HepG2 (cell line): ENCODE measurements around the gene SLCO4A1. TPM values are rescaled to one million over a fixed set of nuclear protein-coding genes. Genes with fewer than 3 reads are reported as not detected.
A peak's percentile ranks its signal among the peaks of the same experiment; 100 is the strongest.

Experiments used
- KDM6A ChIP-seq: IDR thresholded peaks from 2 replicates; pipeline ENCODE4 v1.6.1; 2016; ENCODE audit warnings: low read depth
- MBNL3 ChIP-seq: fragments of 250-450 bp; sonication (Bioruptor Pico); conservative IDR thresholded peaks from 2 replicates; pipeline ENCODE4 v1.8.0; 2022; ENCODE audit warnings: mild to moderate bottlenecking, inconsistent platforms
- NONO ChIP-seq, 2 experiments: fragments of 450-650 bp in 1 of 2; sonication (generic) in 1 of 2; formaldehyde crosslinking in 1 of 2; IDR thresholded peaks in 1 of 2; conservative IDR thresholded peaks in 1 of 2; 2 replicates each; pipeline versions ENCODE4 v1.6.1 to v1.8.0; 2017 to 2022; ENCODE audit warnings: mild to moderate bottlenecking in 1 of 2, missing genetic modification reagents in 1 of 2, moderate library complexity in 1 of 2
- NR2F1 ChIP-seq, 2 experiments: fragments of 450-650 bp in 1 of 2; formaldehyde crosslinking in 1 of 2; IDR thresholded peaks; 2 replicates each; pipeline versions ENCODE4 v1.5.0 to v1.6.1; 2016 to 2020; ENCODE audit warnings: mild to moderate bottlenecking in 1 of 2, missing compliant biosample characterization in 1 of 2, missing genetic modification reagents in 1 of 2, moderate library complexity in 1 of 2
- NR2F2 ChIP-seq: IDR thresholded peaks from 2 replicates; pipeline ENCODE4 v1.6.1; 2012; ENCODE audit warnings: low read depth, inconsistent platforms, borderline replicate concordance
- PLRG1 ChIP-seq: fragments of 450-650 bp; conservative IDR thresholded peaks from 2 replicates; pipeline ENCODE4 v1.6.1; 2016
- PPARG ChIP-seq: conservative IDR thresholded peaks from 2 replicates; pipeline ENCODE4 v1.6.1; 2016; ENCODE audit warnings: missing biosample characterization, missing genetic modification reagents
- SMAD3 ChIP-seq: sonication (generic); formaldehyde crosslinking; IDR thresholded peaks from 2 replicates; pipeline ENCODE4 v1.4.0; 2020; ENCODE audit warnings: missing genetic modification reagents
- SRF ChIP-seq: IDR thresholded peaks from 2 replicates; pipeline ENCODE4 v1.6.1; 2011; ENCODE audit warnings: mild to moderate bottlenecking, low read depth, low read length, moderate library complexity
- ZC3H4 ChIP-seq: sonication (generic); formaldehyde crosslinking; IDR thresholded peaks from 2 replicates; pipeline ENCODE4 v1.4.0; 2020; ENCODE audit warnings: missing genetic modification reagents, borderline replicate concordance
- ZMYM4 ChIP-seq: sonication (generic); formaldehyde crosslinking; IDR thresholded peaks from 2 replicates; pipeline ENCODE4 v1.8.1; 2023; ENCODE audit warnings: mild to moderate bottlenecking, missing genetic modification reagents
- ZNF331 ChIP-seq: sonication (generic); formaldehyde crosslinking; IDR thresholded peaks from 2 replicates; pipeline ENCODE4 v1.4.0; 2020; ENCODE audit warnings: missing genetic modification reagents
- ZNF616 ChIP-seq: sonication (generic); formaldehyde crosslinking; IDR thresholded peaks from 2 replicates; pipeline ENCODE4 v1.5.0; 2020; ENCODE audit warnings: low read depth, mild to moderate bottlenecking, missing genetic modification reagents
- ZNF747 ChIP-seq: sonication (generic); formaldehyde crosslinking; IDR thresholded peaks from 2 replicates; pipeline ENCODE4 v1.8.1; 2023; ENCODE audit warnings: missing genetic modification reagents, mild to moderate bottlenecking, borderline replicate concordance
- polyA plus RNA-seq, 8 experiments: library from polyadenylated mRNA; depleted of rRNA in 3 of 8; stranded (reverse) in 7 of 8; unstranded in 1 of 8; fragments of >200 nt; fragmentation: Illumina TruSeq in 4 of 8; extraction: Trizol in 4 of 8; gene quantifications; 2 replicates each; pipeline versions ENCODE4 v1.2.1 to v1.2.3, GENCODE V29; 2011 to 2016; ENCODE audit warnings: low read depth in 4 of 8, missing spikeins in 1 of 8, mixed read lengths in 1 of 8; ENCODE audit not compliant: insufficient read depth in 1 of 8
- total RNA-seq, 5 experiments: library from RNA; depleted of rRNA; stranded (reverse); fragments of >200 nt; fragmentation: Illumina TruSeq; extraction: Trizol; gene quantifications; 2 replicates each; pipeline ENCODE4 v1.2.3, GENCODE V29; 2016; ENCODE audit warnings: low read depth in 1 of 5
- TF ChIP-seq, protein P1 (sequence below): sonication (generic); formaldehyde crosslinking; IDR thresholded peaks from 2 replicates; pipeline ENCODE4 v1.5.0; 2020; ENCODE audit warnings: missing genetic modification reagents
- TF ChIP-seq, protein P2 (sequence below): IDR thresholded peaks from 2 replicates; pipeline ENCODE4 v1.6.1; 2016; ENCODE audit warnings: missing compliant biosample characterization, missing genetic modification reagents, borderline replicate concordance
- TF ChIP-seq, protein P3 (sequence below): sonication (generic); formaldehyde crosslinking; IDR thresholded peaks from 2 replicates; pipeline ENCODE4 v1.4.0; 2020; ENCODE audit warnings: mild to moderate bottlenecking, missing genetic modification reagents
- TF ChIP-seq, protein P4 (sequence below): sonication (generic); formaldehyde crosslinking; IDR thresholded peaks from 2 replicates; pipeline ENCODE4 v1.5.0; 2020; ENCODE audit warnings: missing genetic modification reagents
- TF ChIP-seq, protein P5 (sequence below): IDR thresholded peaks from 2 replicates; pipeline ENCODE4 v1.6.1; 2016; ENCODE audit warnings: missing biosample characterization, missing genetic modification reagents, low read depth
- TF ChIP-seq, protein P6 (sequence below): sonication (generic); formaldehyde crosslinking; conservative IDR thresholded peaks from 2 replicates; pipeline ENCODE4 v1.8.0; 2022; ENCODE audit warnings: missing genetic modification reagents

Gene SLCO4A1
- total and polyA plus RNA-seq, 2 of the 13 experiments (the other 11 are each of a cell fraction or from before 2014, with no cell fraction given) = 55.5 to 112 TPM

DNA sequence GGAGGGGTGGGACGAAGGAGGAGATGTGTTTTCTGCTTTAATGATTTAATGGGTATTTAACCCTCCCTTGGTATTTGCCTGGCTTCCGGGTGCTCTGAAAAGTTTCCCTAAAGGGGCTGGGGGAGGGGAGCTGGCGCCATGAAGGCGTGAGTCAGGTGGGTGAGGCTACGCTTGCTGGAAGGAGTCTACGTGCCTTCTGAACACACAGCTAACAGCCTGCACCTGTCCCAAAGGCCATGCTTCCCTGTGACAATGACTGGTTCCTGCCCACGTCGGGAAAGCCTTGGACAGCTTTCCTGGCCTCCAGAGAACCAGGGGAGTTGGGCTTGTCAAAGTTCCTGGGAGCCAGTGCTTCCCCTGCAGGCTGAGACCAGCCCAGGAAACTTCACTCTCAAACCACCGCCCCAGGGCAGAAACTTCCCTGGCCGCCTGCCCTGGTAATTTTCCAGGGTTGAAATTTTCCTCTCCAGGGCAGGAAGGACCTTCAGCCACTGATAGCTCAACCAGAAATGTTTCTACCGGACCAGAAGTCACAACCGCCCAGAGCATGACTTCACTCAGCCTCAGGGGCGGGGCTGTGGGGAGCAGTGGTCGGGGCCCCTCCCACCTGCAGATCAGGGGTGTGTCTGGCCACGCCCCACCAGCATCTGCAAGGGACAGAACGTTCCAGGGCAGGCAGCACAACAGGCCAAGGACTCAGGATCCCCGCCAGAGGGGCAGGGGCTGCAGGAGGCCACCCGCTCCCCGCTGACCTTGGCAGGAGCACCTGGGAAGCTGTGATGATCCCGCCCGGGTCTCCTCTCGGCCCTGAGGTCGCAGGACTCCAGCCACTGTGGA is 18.6 kb upstream of the SLCO4A1 start (continued):
- TF ChIP-seq, protein P1, sequence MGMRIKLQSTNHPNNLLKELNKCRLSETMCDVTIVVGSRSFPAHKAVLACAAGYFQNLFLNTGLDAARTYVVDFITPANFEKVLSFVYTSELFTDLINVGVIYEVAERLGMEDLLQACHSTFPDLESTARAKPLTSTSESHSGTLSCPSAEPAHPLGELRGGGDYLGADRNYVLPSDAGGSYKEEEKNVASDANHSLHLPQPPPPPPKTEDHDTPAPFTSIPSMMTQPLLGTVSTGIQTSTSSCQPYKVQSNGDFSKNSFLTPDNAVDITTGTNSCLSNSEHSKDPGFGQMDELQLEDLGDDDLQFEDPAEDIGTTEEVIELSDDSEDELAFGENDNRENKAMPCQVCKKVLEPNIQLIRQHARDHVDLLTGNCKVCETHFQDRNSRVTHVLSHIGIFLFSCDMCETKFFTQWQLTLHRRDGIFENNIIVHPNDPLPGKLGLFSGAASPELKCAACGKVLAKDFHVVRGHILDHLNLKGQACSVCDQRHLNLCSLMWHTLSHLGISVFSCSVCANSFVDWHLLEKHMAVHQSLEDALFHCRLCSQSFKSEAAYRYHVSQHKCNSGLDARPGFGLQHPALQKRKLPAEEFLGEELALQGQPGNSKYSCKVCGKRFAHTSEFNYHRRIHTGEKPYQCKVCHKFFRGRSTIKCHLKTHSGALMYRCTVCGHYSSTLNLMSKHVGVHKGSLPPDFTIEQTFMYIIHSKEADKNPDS = 0 out of 2 replicates have a peak, but pooled peaks have one; percentile 46
- TF ChIP-seq SMAD3 = peak; percentile 85
- TF ChIP-seq NR2F2 = peak; percentile 62
- peak; percentile 40 for TF ChIP-seq ZMYM4 (CRISPR knock-in tag)
- TF ChIP-seq PPARG = peak; percentile 69
- peak; percentile 54; the same call in 1 of the 2 replicates for TF ChIP-seq ZNF616 (CRISPR knock-in tag)
- no peak; the same call in 1 of the 2 replicates for TF ChIP-seq ZNF747
- TF ChIP-seq, protein P2, sequence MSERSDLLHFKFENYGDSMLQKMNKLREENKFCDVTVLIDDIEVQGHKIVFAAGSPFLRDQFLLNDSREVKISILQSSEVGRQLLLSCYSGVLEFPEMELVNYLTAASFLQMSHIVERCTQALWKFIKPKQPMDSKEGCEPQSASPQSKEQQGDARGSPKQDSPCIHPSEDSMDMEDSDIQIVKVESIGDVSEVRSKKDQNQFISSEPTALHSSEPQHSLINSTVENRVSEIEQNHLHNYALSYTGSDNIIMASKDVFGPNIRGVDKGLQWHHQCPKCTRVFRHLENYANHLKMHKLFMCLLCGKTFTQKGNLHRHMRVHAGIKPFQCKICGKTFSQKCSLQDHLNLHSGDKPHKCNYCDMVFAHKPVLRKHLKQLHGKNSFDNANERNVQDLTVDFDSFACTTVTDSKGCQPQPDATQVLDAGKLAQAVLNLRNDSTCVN (CRISPR knock-in tag) = peak; percentile 63; the same call in 1 of the 2 replicates
- peak; percentile 64; the same call in 1 of the 2 replicates for TF ChIP-seq KDM6A (CRISPR knock-in tag)
- TF ChIP-seq, protein P3, sequence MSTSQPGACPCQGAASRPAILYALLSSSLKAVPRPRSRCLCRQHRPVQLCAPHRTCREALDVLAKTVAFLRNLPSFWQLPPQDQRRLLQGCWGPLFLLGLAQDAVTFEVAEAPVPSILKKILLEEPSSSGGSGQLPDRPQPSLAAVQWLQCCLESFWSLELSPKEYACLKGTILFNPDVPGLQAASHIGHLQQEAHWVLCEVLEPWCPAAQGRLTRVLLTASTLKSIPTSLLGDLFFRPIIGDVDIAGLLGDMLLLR (CRISPR knock-in tag) = peak; percentile 65; the same call in 1 of the 2 replicates
- 0 out of 2 replicates have a peak, but pooled peaks have one; percentile 88 for TF ChIP-seq ZC3H4 (CRISPR knock-in tag)
- TF ChIP-seq, protein P4, sequence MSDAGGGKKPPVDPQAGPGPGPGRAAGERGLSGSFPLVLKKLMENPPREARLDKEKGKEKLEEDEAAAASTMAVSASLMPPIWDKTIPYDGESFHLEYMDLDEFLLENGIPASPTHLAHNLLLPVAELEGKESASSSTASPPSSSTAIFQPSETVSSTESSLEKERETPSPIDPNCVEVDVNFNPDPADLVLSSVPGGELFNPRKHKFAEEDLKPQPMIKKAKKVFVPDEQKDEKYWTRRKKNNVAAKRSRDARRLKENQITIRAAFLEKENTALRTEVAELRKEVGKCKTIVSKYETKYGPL (CRISPR knock-in tag) = no peak; the same call in 1 of the 2 replicates
- peak; percentile 84 for TF ChIP-seq ZNF331 (CRISPR knock-in tag)
- TF ChIP-seq MBNL3 (CRISPR knock-in tag) = no peak
- TF ChIP-seq SRF = no peak
- peak; percentile 30 to 65; a peak in 2 of 4 replicates for TF ChIP-seq NR2F1 (CRISPR knock-in tag; IDR thresholded peaks at IDR 0.05)
- no peak for TF ChIP-seq NONO (IDR thresholded peaks at IDR 0.05)
- peak; percentile 92 for TF ChIP-seq NONO (CRISPR knock-in tag; conservative IDR thresholded peaks at IDR 0.05)
- no peak for TF ChIP-seq PLRG1
- TF ChIP-seq, protein P5, sequence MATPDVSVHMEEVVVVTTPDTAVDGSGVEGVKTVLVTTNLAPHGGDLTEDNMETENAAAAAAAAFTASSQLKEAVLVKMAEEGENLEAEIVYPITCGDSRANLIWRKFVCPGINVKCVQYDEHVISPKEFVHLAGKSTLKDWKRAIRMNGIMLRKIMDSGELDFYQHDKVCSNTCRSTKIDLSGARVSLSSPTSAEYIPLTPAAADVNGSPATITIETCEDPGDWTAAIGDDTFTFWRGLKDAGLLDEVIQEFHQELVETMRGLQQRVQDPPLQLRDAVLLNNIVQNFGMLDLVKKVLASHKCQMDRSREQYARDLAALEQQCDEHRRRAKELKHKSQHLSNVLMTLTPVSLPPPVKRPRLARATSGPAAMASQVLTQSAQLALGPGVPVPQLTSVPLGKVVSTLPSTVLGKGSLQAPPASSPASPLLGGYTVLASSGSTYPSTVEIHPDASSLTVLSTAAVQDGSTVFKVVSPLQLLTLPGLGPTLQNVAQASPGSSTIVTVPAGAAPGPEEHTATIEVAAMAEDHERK (CRISPR knock-in tag) = no peak
- TF ChIP-seq, protein P6, sequence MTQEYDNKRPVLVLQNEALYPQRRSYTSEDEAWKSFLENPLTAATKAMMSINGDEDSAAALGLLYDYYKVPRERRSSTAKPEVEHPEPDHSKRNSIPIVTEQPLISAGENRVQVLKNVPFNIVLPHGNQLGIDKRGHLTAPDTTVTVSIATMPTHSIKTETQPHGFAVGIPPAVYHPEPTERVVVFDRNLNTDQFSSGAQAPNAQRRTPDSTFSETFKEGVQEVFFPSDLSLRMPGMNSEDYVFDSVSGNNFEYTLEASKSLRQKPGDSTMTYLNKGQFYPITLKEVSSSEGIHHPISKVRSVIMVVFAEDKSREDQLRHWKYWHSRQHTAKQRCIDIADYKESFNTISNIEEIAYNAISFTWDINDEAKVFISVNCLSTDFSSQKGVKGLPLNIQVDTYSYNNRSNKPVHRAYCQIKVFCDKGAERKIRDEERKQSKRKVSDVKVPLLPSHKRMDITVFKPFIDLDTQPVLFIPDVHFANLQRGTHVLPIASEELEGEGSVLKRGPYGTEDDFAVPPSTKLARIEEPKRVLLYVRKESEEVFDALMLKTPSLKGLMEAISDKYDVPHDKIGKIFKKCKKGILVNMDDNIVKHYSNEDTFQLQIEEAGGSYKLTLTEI (CRISPR knock-in tag) = no peak
